ENCODE data around the gene THSD7A.

DNA sequence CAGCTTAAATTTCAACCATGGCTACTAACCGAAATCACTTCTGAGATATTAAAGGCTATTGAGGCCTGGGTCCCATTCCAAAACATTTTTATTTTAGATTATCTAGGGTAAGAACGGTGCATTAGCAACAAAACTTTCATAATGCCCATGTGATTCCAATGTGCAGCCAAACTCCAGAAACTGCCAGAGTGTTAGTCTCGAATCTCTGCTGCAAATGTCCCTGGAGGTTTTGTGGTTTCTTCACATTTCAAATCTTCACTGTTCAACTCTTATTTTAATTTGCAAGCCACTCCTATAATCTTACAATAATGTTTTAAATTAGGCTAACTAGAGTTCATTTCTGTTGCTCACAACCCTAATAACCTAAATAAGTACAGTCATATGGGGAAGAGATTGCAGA lies 501.3 kb downstream of the THSD7A start:
- no peak for TF ChIP-seq POLR2AphosphoS5 (IDR thresholded peaks at IDR 0.05; ENCODE audit: low read depth, low read length)
- no peak for TF ChIP-seq TAF1 (IDR thresholded peaks at IDR 0.05; ENCODE audit: borderline replicate concordance, insufficient read depth, low read length)
- TF ChIP-seq, protein P1, sequence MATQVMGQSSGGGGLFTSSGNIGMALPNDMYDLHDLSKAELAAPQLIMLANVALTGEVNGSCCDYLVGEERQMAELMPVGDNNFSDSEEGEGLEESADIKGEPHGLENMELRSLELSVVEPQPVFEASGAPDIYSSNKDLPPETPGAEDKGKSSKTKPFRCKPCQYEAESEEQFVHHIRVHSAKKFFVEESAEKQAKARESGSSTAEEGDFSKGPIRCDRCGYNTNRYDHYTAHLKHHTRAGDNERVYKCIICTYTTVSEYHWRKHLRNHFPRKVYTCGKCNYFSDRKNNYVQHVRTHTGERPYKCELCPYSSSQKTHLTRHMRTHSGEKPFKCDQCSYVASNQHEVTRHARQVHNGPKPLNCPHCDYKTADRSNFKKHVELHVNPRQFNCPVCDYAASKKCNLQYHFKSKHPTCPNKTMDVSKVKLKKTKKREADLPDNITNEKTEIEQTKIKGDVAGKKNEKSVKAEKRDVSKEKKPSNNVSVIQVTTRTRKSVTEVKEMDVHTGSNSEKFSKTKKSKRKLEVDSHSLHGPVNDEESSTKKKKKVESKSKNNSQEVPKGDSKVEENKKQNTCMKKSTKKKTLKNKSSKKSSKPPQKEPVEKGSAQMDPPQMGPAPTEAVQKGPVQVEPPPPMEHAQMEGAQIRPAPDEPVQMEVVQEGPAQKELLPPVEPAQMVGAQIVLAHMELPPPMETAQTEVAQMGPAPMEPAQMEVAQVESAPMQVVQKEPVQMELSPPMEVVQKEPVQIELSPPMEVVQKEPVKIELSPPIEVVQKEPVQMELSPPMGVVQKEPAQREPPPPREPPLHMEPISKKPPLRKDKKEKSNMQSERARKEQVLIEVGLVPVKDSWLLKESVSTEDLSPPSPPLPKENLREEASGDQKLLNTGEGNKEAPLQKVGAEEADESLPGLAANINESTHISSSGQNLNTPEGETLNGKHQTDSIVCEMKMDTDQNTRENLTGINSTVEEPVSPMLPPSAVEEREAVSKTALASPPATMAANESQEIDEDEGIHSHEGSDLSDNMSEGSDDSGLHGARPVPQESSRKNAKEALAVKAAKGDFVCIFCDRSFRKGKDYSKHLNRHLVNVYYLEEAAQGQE (IDR thresholded peaks at IDR 0.05; ENCODE audit: insufficient read depth in 1 of 2, low read depth in 2 of 2, low read length in 2 of 2), result no peak
